HG03571 (cell line): ENCODE measurements around the gene SMIM1.
A peak's percentile ranks its signal among the peaks of the same experiment; 100 is the strongest.

Source experiments
- ATAC-seq: cut with Tn5 transposase; IDR thresholded peaks from one replicate; pipeline ENCODE4 v1.9.1; 2021; ENCODE audit not compliant: unreplicated experiment

SMIM1 gene

GRCh38 chr1:3753656-3754454 lies 18.7 kb upstream of the SMIM1 start:
- no peak for ATAC-seq

- no peak for ATAC-seq
These were observed 16.2 kb upstream of the SMIM1 start for GRCh38 chr1:3756394-3756793.

- no peak for ATAC-seq
These were observed 13.4 kb upstream of the SMIM1 start for GRCh38 chr1:3759164-3759563.

- ATAC-seq = no peak
These were observed 12.8 kb upstream of the SMIM1 start for GRCh38 chr1:3759796-3760195.

- no peak for ATAC-seq
These were observed 11.1 kb upstream of the SMIM1 start for GRCh38 chr1:3761296-3762010.

- no peak for ATAC-seq
These were observed 10.2 kb upstream of the SMIM1 start for GRCh38 chr1:3762151-3762872.

- no peak for ATAC-seq
These were observed 9.7 kb upstream of the SMIM1 start for GRCh38 chr1:3762873-3763228.

- ATAC-seq = no peak
These were observed 9.0 kb upstream of the SMIM1 start for GRCh38 chr1:3763351-3764125.

GRCh38 chr1:3767328-3767925 lies 5.1 kb upstream of the SMIM1 start:
- no peak for ATAC-seq

- no peak for ATAC-seq
These were observed 3.6 kb upstream of the SMIM1 start for GRCh38 chr1:3768811-3769390.

- no peak for ATAC-seq
These were observed 2.3 kb upstream of the SMIM1 start for GRCh38 chr1:3770047-3770765.

- ATAC-seq = no peak
These were observed 1.2 kb upstream of the SMIM1 start for GRCh38 chr1:3771108-3772026.

GRCh38 chr1:3772027-3772714 lies 378 bp upstream of the SMIM1 start:
- ATAC-seq = peak; percentile 45

- no peak for ATAC-seq
These were observed 1.2 kb downstream of the SMIM1 start for GRCh38 chr1:3773572-3774275.

- ATAC-seq = no peak
These were observed 1.9 kb downstream of the SMIM1 start for GRCh38 chr1:3774276-3774945.

GRCh38 chr1:3774946-3775489 lies 2.5 kb downstream of the SMIM1 start:
- ATAC-seq = no peak
